GM18909 (cell line): ENCODE measurements around the gene OSMR.
"Not testable (repeated sequence)": the region's sequence is repeated elsewhere in the genome, so short reads cannot be mapped to it uniquely, and the experiment has no call there.

Experiments
- ATAC-seq: cut with Tn5 transposase; IDR thresholded peaks from one replicate; pipeline ENCODE4 v1.9.1; 2021; ENCODE audit warnings: mild to moderate bottlenecking; ENCODE audit not compliant: unreplicated experiment, poor library complexity

The OSMR gene

GRCh38 chr5:38830521-38831051 is 15.2 kb upstream of the OSMR start:
- no peak for ATAC-seq

- no peak for ATAC-seq
These were observed 14.7 kb upstream of the OSMR start for GRCh38 chr5:38831117-38831516.

DNA sequence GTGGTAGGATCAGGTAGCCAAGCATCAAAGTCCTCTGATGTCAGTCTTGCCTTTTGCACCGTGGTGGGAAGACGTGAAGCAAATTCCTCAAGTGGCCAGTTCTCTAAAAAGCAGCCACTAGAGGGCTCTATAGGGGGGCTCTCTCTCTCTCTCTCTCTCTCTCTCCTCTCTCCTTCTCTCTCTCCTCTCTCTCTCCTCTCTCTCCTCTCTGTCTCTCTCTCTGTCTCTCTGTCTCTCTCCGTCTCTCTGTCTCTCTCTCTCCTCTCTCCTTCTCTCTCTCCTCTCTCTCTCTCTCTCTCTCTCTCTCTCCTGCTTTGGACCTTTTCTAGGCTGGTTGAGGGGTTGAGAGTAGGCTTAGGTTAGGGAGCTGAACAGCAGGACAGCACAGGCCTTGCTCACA is 13.9 kb upstream of the OSMR start:
- ATAC-seq: no peak

DNA sequence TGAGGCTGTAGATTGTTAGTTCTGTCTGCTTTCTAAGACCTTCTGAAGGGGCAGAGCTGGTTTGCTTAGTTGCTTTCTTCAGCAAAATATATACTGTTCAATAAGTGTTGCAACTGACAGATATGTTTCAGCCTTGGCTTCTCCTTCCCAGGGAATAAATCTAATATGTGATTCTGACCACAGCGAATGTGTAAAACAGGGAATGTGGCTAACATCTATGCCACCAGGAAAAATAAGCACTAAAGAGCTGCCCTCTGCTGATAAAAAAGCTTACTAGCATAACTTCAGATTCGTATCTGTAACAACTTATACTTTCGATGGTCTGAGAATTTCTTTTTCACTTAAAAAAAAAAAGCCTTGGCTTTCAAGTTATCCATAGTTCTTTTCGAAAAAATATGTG is 13.0 kb upstream of the OSMR start:
- no peak for ATAC-seq

GRCh38 chr5:38835887-38836286 is 9.9 kb upstream of the OSMR start:
- no peak for ATAC-seq

GRCh38 chr5:38837416-38837815 is 8.4 kb upstream of the OSMR start:
- ATAC-seq: no peak

GRCh38 chr5:38837932-38838331 is 7.9 kb upstream of the OSMR start:
- no peak for ATAC-seq

- ATAC-seq: no peak
These were observed 2.1 kb upstream of the OSMR start for GRCh38 chr5:38843665-38844064.

DNA sequence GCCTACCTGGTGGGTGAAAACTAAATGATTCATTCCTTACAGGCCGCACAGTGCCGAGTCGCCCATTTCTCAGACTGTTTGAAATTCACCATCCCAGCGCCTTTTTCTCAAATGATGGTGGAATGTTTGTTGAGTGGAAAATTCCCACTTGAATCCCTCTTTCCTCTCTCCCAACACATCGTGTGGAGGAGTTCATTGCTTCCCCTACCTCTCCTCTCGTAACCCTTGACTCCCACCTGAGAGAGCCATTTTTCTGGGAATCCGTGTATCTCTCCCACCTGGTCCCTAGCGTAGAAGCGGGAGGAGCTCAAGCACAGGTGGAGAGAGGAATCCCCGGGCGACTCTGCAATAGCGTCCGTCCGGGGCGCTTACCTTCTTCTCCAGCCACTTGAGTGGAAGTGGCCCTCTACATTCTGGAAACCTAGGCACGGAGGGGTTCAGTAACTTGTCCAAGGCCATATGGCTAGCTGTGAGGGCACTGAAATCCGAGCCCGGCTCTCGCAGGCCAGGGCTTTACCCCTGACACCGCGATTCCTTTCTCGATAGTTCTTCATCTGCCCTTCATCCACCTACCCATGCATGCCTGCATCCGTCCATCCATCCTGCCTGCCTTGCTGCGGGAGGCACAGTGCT is 683 bp downstream of the OSMR start:
- ATAC-seq: no peak

DNA sequence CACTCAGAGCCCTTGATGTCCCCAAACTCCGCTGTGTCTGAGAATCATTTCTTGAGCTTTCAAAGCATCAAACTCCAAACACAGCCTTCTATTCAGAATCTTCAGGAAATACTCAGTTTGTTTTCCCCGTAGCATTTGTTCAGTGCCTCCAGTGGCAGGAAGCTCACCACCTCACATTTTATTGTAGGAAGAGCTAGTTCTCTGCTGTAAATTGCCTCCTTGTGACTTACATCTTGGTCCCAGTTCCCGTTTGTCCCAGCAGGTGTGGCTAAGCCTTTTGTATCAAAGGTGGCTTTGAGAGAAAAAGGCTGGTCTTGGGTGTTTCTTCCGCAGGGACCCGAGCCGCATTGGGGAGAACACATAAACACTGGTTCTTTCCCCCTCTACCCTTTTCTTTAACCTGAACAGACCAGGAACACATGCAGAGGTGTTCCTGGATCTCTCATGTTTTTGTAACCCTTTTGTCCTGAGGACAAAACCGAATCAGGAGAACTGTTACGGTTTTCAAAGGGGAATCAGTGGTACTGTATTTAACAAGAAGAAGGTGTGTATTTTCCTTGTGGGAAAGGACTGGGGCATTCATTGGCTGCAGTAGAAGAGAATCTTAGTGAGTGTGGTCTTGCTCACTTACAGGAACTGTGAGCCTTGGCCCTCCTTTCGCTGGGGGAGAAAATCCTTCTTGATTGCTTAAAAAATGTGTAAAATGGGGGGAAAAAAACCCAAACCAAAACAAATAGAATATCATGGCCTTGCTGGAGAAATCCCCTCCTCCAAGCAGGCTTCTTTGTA is 1.9 kb downstream of the OSMR start:
- ATAC-seq: no peak

- ATAC-seq: no peak
These were observed 2.8 kb downstream of the OSMR start for GRCh38 chr5:38848637-38849036.

GRCh38 chr5:38851640-38852039 is 5.8 kb downstream of the OSMR start:
- ATAC-seq: not testable (repeated sequence)

- ATAC-seq: no peak
These were observed 8.1 kb downstream of the OSMR start for GRCh38 chr5:38853753-38854470.

DNA sequence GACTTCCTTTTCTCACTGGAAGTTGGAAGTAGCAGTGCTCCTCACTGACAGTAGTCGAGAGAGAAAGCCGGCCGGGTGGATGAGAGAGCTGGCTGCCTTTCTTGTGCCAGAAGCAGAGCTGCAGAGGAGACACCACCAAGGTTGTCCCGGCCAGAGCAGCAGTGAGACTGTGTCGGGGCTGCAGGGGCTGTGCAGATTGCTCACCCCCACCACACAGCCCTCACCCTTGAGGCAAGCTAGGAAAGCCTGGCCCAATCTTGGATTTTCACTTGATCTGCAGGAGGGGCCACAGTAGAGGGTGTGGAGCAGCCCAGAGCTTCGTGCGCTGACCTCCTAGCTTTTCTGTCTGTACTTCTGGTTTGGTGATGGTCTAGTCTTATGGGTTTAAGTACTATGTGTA is 9.1 kb downstream of the OSMR start:
- ATAC-seq: no peak

GRCh38 chr5:38856660-38857059 is 10.8 kb downstream of the OSMR start:
- ATAC-seq: no peak

DNA sequence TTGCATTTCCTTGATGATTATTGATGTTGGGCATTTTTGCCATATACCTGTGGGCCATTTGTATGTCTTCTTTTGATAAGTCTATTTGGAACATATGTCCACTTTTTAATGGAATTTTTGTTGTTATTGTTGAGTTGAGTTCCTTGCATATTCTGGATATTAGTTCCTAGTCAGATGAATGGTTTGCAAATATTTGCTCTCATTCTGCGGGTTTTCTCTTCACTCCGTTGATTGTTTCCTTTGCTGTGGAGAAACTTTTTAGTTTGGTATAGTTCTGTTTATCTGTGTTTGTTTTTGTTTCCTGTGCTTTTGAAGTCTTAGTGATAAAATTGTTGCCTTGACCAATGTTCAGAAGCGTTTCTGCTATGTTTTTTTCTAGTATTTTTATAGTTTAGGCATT is 13.0 kb downstream of the OSMR start:
- ATAC-seq: no peak

DNA sequence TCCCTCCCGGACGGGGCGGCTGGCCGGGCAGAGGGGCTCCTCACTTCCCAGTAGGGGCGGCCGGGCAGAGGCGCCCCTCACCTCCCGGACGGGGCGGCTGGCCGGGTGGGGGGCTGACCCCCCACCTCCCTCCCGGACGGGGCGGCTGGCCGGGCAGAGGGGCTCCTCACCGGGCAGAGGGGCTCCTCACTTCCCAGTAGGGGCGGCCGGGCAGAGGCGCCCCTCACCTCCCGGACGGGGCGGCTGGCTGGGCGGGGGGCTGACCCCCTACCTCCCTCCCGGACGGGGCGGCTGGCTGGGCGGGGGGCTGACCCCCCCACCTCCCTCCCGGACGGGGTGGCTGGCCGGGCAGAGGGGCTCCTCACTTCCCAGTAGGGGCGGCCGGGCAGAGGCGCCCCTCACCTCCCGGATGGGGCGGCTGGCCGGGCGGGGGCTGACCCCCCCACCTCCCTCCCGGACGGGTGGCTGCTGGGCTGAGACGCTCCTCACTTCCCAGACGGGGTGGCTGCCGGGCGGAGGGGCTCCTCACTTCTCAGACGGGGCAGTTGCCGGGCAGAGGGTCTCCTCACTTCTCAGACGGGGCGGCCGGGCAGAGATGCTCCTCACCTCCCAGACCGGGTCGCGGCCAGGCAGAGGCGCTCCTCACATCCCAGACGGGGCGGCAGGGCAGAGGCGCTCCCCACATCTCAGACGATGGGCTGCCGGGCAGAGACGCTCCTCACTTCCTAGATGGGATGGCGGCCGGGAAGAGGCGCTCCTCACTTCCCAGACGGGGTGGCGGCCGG is 16.4 kb downstream of the OSMR start:
- ATAC-seq: not testable (repeated sequence)

DNA sequence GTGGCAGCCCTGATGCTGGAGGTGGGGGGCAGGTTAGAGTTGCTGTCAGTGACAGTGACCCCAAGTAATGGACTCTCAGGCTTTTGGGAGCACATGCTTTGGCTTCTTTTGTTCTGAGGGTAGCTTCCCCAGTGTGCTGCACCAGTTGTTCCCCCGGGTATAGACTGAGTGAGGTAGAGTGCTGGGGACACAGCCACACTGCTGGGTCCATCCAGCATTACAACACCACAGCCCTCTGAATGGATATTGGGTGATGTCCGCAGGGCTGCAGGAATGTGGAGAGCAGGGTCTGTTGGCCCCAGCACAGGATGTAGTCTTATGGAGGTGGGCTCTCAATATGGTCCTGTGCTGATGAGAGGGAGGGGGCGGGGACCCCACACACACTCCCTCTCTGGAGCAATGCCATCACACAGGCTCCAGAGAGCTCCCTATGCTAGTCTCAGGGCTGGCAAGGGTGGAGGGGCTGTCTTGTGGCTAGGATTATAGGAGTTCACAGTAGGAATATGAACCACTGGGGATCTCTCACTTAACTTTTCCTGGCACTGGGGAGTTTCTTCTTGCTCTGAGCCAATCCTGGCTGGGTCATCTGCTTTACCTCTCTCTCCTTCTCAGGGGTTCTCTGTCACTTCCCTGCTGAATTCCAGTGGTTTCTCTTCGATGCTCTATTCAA is 20.7 kb downstream of the OSMR start:
- no peak for ATAC-seq

- no peak for ATAC-seq
These were observed 21.2 kb downstream of the OSMR start for GRCh38 chr5:38867032-38867398.

GRCh38 chr5:38867416-38867815 is 21.6 kb downstream of the OSMR start:
- no peak for ATAC-seq
